ENCODE results near the gene TRIM58.

The TRIM58 gene, protein sequence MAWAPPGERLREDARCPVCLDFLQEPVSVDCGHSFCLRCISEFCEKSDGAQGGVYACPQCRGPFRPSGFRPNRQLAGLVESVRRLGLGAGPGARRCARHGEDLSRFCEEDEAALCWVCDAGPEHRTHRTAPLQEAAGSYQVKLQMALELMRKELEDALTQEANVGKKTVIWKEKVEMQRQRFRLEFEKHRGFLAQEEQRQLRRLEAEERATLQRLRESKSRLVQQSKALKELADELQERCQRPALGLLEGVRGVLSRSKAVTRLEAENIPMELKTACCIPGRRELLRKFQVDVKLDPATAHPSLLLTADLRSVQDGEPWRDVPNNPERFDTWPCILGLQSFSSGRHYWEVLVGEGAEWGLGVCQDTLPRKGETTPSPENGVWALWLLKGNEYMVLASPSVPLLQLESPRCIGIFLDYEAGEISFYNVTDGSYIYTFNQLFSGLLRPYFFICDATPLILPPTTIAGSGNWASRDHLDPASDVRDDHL
- 0 to 0.11 (median 0.07) reads per million in 3 experiments for total RNA-seq

DNA sequence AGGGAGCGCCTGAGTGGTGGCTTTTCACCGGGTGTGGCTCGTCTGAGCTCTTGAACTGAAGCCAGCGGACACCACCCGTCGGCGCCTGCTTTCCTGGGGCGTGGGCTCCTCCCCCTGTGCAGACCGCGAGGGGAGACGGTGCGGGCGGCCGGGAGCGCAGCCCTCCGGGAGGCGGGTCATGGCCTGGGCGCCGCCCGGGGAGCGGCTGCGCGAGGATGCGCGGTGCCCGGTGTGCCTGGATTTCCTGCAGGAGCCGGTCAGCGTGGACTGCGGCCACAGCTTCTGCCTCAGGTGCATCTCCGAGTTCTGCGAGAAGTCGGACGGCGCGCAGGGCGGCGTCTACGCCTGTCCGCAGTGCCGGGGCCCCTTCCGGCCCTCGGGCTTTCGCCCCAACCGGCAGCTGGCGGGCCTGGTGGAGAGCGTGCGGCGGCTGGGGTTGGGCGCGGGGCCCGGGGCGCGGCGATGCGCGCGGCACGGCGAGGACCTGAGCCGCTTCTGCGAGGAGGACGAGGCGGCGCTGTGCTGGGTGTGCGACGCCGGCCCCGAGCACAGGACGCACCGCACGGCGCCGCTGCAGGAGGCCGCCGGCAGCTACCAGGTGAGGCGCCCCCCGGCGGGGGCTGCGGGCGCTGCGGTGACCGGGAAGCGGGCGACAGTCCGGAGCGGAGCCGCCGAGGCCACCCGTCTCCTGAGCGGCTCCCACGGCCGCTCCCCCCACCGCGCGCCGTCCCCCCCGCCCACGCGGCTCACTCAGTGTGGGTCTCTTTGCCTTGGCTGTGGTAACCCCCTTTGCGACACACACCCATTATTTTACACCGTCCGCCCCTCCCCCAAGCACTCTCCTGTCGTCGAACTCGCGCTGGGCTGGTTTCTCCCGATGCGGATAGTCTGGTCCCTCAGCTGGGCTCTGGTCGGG lies at the start of gene TRIM58:
Gene TRIM58, plus strand, starts transcription at position 119 of the 916 bp plus-strand sequence. Its CDS starts 60 bp downstream, at position 179.
- no peak for DNase-seq

DNA sequence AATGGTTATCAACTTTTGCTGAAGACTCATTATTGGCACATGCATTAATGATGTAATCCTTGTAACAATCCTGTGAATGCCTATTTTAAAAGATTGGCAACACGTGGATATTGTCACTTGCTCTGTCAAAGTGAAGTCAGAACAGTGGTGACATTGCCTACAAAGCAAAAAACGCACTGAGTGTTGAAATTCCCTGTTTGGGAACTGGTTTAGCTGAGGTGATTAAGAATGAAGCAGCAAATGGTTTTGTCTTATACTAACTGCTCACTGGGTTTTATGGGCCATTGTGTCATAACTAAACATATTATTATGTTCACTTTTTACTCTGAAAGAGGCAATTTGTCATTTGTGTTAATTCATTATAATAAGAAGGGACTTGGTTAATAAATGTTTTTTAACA lies 44.4 kb upstream of the TRIM58 start:
- no peak for DNase-seq

DNA sequence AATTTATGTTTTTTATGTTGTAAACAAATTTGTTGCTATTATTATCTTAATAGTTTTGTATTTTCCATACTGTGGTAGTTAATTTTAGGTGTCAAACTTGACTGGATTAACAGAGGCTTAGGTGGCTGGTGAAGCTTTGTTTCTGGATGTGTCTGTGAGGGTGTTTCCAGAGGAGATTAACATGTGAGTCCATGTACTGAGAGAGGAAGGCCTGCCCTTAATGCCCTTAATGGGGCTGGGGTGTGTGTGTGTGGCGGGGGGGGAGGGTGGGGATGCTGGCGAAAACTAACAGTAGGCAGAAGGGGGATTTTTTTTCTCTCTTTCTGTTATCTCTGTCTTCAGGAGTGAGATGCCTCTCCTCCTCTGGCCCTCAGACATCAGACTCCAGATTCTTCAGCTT lies 34.9 kb upstream of the TRIM58 start:
- no peak for DNase-seq

DNA sequence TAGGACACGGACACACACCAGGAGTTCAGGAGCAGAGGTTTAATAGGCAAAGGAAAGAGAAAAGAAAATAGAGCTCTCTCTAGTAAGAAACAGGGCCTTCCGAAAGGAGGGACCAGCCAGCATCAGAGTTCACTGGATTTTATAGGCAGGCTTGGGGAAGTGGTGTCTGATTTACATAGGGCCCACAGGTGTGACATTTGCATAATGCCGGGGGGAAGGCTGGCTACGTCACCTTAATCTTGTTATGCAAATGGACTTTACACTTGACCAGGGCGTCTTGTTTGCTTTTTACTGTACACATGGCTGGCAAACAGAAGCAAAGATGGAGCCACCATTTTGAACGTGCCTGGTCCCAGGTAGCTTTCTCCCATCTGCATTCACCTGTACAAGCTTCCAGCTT lies 33.0 kb upstream of the TRIM58 start, which contains the start of gene OR14A16:
Gene OR14A16, minus strand, starts transcription at position 97 of the 400 bp plus-strand sequence. CDS start 8,390 bp downstream, outside the sequence.
- no peak for DNase-seq

DNA sequence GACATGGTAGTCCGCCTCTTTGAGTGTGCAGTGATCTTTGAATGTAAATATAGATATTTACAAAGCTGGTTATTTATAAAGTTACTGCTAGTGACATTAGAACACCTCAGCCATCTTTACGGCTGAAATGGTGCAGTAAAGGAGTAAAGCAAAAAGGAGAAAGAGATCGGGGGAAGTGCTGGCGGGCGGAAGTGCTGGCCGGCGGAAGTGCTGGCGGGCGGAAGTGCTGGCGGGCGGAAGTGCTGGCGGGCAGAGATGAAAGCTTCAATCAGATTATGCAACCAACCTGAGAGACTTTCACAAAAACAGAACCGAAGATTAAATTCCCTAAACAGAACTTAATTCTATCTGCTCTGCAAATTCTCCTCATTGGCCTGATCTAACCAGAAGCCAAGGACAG lies 31.6 kb upstream of the TRIM58 start:
- no peak for DNase-seq

DNA sequence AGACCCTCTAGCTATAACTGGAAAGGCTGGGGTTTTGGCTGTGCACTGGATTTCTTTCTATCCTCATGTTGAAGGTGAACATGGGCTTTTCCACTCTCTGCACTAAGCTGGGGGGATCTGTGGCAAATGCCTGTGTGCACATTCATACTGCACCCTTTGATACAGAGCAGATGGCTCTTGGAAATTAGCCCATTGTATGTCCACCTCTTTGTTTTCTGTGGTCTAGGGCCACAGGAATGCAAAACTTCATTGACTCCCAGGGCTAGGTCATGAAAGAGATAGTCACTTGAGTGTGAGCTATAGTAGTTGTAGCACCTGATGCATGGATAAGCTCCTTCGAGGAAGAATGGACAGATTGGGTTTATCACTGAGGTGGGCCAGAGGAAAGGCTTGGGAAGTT lies 27.3 kb upstream of the TRIM58 start:
- DNase-seq, result no peak

DNA sequence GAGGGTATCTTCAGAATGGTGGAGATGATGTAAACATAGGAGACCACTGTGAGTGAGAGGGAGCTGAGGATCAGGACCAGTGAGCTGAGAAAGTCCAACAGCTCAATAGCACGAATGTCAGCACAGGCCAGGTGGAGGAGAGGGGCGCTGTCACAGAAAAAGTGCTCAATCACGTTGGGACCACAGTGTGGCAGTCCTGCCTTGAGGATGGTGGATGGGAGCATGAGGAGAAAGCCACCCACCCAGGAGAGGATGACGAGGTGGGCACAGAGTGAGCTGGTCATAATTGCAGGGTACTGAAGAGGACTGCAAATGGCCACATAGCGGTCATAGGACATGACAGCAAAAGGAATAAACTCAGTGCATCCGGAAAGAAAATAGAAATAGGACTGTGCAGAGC lies 23.4 kb upstream of the TRIM58 start:
- DNase-seq, result no peak

DNA sequence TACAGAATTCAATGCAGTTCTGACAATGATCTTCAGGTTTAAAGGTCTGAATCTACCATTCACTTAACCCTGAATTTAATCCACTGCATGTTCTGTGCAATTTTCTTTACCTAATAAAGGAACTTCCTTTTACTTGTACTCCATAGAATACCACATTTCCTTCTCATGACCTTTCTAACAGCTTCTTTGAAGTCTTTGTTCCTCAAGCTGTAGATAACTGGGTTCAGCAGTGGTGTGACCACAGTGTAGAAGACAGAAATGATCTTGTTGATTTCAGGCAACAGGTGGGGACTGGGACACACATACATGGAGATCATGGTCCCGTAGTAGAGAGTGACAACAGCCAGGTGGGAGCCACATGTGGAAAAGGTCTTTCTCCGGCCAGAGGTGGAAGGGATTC lies 16.2 kb upstream of the TRIM58 start:
- DNase-seq, result no peak

DNA sequence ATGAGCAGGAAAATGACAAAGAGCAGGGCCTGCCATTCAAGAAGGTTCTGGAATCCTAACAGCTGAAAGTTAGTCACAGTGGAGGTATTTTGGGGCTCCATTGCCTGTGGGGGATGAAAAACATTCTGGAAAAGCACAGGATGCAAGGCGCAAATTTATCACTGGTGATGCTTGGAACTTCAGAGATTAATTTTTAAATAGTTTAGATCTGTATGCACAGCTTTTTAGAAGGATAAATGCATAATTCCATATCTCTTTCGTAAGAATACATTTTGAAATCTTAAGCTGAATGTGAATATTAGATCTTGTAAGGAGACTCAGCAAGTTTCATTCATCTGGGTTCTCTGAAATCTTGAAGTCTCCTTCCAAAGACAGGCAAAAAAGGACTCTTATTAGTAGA lies 15.2 kb upstream of the TRIM58 start, which contains the start of gene OR11L1:
Gene OR11L1, minus strand, starts transcription at position 101 of the 400 bp plus-strand sequence. Its CDS starts 0 bp downstream, at position 101.
- DNase-seq, result no peak

DNA sequence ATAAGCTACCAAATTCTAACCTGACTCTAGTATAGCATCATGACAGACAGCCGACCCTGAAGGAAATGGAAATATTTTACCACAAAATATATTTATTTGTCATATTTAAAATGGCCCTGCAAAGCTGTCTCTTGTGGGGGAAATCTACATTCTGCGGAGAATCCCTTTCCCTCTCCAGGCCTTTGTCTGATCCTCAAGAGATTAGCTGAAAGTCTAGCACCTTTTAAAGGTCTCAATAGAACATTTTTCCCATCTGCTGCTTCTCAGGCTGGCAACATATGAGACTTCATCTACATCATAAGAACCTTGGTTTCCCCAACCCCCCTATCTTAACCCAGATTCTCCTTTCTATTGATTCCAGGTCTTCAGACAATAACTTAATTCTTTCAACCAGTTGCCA lies 13.6 kb upstream of the TRIM58 start:
- no peak for DNase-seq

DNA sequence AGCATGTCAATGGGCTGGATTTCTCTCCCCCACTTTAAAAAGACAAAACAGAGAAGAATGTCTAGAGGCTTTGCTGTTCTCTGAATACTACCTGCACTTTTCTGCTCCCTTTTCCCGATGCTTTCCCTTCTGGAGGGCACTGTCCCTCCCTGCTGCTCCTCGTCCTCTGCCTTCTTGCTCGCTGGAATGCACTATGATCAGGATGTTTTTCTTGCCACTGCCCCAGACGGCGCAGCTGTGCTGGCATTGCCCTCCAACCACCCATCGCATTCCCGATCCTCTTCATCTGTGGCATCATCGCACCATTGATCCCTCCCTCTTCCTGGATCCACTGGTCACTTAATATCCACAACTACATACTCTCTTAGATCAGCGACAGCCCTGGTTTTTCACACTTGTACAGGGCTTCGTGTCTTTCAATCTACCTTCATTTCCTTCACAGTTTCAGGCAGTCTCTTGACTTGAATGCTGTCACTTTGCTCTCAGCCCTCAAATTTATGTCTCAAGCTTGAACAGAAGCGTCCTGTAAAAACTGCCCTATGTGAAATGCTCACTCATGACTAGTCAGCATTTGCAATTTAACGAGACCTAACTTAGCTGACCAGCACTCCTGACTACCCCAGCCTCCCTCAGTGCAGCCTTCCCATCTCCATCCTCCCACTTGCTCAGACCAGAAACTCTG lies 11.8 kb upstream of the TRIM58 start:
- DNase-seq, result no peak

DNA sequence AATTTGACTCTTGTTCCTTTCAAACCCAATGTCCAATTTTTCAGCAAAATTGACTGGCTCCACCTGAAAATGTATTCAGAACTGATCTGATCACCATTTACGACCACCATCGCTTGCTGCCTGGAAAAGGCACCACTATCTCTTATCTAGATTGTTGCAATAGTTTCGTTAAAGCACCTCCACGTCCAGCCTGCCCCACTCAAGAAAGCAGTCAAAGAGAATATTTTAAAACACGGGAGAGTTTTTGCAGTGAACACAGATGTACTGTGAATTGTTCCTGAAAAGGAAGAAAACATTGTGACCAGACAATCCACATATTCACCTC lies 11.3 kb upstream of the TRIM58 start:
- DNase-seq, result no peak

DNA sequence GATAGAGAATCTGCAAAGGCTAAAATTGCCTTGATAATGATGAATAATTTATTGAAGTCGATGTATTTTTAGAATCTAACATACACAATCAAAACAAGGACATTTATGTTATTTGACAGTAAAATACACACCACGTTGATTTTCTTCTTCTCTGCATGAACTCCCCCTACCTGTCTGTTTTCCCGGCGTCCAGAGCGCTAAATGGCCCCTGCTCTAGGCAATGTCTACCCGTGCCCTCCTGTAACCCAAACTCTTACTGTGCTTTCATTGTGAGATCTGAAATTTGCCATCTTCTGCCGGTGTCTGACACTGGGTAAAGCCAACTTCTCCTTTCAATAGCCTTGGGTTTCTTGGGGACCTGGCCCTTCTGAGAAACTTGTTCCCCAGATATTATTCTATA lies 8.6 kb upstream of the TRIM58 start:
- no peak for DNase-seq

DNA sequence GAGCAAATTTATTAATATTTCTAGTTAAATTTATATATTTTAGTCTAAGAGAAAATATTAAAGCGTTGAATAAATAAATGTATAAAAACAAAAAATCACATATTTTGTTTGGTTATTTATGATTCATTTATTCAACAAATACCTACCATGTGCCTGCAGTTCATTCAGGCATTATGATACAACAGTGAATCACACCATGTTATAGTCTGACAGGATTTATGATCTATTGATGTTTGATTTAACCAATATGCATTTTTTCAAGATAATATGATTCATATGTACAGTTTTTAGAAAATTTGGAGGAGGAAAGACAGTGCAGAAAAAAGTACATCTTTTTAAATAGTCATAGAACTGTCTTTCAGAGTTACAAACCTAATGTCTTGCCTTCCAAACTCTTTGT lies 7.4 kb upstream of the TRIM58 start:
- DNase-seq, result no peak

DNA sequence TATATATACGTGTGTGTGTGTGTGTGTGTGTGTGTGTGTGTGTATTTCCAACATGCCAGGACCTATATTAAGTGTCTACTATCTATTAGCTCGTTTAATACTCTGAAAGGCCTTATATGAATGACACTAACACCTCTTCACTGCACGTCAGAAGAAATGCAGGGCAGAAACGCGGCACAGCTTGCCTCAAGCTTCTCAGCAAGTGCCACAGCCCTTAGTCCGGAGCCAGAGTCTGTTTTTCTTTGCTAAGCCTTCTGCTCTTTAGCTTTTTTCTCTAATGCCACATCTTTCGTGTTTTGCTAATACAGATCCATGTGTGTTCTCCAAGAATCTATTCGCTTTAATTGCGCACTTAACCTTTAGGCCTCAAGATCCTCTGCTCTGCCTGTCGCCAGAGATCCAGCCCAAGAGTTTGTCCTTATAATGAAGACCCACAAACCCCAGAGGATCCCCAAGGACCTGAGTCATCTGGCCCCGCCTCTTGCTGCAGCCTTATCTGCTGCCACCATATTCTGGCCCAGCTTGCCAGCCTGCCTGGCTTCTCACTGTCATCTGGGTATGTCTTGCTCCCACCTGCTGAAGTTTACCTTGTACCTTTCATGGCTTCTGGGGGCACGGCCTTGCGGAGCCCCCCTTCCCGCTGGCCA lies 2.0 kb upstream of the TRIM58 start:
- no peak for DNase-seq

DNA sequence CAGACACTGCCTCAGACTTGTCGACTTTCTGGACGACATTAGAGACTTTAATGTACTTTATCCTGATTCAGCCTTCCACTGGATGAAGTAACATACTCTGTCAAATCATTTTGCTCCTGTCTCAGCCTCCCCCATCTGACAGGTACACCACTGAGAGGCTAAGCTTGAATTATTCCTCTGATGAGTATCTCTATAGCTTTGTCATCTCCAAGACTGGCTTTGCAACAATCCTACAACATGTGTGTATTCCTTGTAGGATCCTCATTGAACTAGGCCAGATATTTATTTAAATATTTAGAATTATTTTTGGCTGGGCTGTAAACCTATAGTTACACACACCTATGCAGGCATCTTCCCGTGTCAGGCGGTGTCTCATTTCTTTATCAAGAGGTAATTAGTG lies 1.1 kb upstream of the TRIM58 start:
- DNase-seq, result no peak

DNA sequence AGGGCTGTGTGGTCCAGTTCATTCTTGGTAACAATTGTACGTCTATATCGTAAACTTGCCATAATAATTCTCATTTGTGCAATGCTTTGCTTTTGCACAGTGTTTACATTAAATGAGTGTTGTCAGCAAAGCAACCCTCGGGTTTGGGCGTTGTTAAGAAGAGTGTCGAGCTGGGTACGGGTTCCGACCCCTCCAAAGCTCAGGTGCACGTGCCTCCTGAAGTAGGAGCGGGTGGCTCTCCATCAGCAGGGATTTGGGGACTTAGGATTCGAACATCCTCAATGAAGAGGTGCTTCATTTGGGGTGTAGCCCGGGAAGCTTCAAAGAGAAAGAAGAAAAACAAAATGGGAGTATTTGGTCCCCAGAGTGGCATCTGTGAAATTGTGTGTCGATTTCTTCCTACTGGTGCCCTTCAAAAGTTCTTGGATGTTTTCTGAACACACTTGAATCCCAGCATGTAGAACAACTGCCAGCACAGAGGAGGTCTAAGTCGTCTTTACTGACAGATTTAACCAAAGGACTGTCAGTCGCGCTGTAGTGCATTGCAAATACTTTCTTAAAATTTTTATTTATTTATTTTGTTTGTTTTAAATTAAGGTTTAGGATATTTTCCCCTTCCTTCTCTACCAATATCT lies 1.1 kb downstream of the TRIM58 start:
- DNase-seq, result no peak

DNA sequence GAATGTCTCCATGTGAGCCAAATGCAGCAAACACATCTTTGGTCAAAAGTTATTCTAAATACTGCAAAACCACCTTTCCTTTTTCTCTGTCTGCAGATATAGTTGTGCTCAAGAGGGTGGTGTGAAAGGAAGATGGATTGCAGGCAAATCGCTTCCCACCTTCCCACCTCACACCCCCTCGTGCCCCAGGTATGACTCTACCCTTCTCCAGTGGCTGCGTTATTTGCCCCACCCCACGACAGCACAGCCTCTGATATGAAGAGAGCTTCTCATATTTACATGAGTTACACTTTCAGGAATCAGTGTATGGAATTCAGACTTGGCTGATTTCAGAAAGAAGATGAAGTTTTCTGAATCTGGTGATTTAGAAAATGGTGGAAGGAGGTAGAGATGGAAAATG lies 5.8 kb downstream of the TRIM58 start:
- DNase-seq, result no peak

DNA sequence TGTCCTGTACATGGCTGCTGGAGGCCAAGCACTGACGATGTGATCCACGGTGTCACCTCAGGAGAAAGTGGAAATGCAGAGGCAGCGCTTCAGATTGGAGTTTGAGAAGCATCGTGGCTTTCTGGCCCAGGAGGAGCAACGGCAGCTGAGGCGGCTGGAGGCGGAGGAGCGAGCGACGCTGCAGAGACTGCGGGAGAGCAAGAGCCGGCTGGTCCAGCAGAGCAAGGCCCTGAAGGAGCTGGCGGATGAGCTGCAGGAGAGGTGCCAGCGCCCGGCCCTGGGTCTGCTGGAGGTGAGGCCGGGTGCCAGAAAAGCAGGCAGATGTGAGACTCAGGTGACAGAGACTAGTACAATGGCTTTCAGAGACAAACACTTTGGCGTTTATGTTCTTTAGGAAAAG lies 7.7 kb downstream of the TRIM58 start:
- no peak for DNase-seq

DNA sequence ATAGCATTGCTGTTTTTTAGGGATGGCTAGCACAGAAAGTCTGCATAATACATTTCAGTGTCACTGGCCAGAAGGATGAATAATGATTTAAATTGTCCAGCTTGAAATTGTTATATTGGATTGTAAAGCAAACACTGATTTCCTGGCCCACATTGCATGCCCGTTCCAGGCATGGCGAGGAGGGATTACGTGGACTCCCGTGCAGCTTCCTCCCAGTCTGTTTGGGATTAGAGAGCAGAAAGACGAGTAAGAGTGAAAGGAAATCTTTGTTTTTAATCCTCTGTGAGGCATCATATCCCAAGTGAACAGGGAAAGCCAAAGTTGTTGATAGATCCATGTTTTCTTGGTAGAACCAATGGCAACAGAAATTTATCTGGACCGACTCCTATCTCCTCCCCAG lies 8.4 kb downstream of the TRIM58 start:
- DNase-seq, result no peak

DNA sequence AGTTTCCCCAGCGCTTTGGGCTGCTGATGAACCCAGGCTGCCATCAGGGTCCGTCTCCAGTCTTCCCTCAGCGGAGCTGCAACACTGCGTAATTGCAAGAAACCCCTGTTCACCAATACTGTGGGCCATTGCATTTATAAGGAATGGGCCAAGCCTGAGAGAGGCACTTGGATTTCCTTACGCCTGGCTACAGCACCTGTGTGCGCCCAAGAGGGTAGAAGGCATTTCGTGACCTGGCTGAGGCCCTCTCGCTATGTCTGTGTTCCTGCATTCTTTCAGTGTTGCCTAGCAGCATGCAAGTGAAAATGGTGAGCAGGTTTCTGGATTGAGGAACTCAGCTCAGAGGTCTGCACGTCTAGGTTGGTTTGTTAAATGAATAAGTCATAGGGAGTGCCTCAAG lies 26.4 kb downstream of the TRIM58 start:
- DNase-seq, result no peak

Data from central memory CD4-positive, alpha-beta T cell (primary cell).